Measurements from ENCODE around the gene ADAM33. TPM values are rescaled to one million over a fixed set of nuclear protein-coding genes. Genes with fewer than 3 reads are reported as not detected.

ADAM33 gene
- total RNA-seq, 1 donor from 2014 or later: 7.0 TPM

DNA sequence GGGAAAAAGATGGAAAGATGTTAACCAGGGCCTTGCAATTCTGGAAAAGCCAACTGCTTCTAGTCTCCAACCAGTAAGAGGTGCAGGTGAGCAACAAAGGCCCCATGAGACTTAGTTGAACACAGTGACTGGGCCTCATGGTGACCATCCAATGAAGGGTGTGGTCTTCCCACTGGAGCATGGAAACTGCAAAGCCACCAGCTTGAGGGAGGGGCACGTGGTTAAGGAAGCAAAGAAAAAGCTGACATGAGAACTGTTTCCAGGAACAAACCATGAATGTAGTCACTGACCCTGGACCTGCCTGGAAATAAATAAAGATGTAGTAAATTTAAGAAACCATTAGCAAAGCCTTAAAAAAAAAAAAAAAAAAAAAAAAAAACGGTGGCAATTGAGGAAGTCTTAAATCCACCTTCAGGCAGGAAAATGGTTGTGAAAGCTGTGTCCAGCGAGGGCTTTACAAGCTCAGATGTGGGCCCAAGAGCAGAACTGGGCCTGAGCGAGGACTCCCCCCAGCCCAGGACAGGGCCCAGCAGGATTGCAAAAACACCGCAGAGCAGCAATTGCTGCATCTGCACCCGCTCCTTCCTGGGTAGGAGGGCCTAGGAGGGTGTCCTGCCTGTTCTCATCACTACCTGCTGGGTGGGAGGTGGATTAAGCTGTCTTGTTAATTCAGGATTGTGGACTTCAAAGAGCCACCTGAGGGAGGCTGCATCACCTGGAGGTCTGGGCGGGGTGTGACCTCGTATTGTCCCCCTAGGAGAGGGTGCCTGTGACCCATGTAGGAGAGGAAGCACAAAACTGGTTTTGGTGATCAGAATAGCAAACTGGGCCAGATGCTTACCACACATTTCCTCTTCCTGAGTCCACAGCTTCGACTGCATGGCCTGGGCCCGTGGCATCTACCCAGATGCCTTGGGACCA, 28.9 kb downstream of the ADAM33 start:
- H4K20me1 ChIP-seq (ENCODE audit: low read depth): no peaks in the 10 kb centered on the region
- Mint-ChIP-seq H3K27ac (no peak overlapping the region), H3K27me3 (ENCODE audit: insufficient read depth, low read depth) (peaks cover 3% of the 10 kb centered on the region), H3K4me3 (no peak overlapping the region), H3K36me3 (peaks cover 5% of the 10 kb centered on the region), H3K9me3 (peaks cover 4% of the 10 kb centered on the region), H3K4me1 (peaks cover 11% of the 10 kb centered on the region)
- H3K27ac ChIP-seq: no peak overlapping the region
- TF ChIP-seq, protein P1, sequence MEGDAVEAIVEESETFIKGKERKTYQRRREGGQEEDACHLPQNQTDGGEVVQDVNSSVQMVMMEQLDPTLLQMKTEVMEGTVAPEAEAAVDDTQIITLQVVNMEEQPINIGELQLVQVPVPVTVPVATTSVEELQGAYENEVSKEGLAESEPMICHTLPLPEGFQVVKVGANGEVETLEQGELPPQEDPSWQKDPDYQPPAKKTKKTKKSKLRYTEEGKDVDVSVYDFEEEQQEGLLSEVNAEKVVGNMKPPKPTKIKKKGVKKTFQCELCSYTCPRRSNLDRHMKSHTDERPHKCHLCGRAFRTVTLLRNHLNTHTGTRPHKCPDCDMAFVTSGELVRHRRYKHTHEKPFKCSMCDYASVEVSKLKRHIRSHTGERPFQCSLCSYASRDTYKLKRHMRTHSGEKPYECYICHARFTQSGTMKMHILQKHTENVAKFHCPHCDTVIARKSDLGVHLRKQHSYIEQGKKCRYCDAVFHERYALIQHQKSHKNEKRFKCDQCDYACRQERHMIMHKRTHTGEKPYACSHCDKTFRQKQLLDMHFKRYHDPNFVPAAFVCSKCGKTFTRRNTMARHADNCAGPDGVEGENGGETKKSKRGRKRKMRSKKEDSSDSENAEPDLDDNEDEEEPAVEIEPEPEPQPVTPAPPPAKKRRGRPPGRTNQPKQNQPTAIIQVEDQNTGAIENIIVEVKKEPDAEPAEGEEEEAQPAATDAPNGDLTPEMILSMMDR (IDR thresholded peaks at IDR 0.05): no peak
- TF ChIP-seq EZH2 (IDR thresholded peaks at IDR 0.05): no peak
- TF ChIP-seq EZH2phosphoT487 (IDR thresholded peaks at IDR 0.05): no peak
- no peaks in the 10 kb centered on the region for H3K36me3 ChIP-seq
- no peak overlapping the region for H3K4me2 ChIP-seq
- H2AFZ ChIP-seq (replicated peaks): no peak overlapping the region
- peaks cover 8% of the 10 kb centered on the region for H3K4me1 ChIP-seq
- no peak overlapping the region for H3K9ac ChIP-seq
- H3F3A ChIP-seq (ENCODE audit: low read depth): no peaks in the 10 kb centered on the region
- H3K79me2 ChIP-seq (ENCODE audit: low read depth): no peaks in the 10 kb centered on the region
- H3K4me3 ChIP-seq: no peak overlapping the region
- H3K27me3 ChIP-seq: no peaks in the 10 kb centered on the region
- H3K9me3 ChIP-seq (ENCODE audit: low read depth): no peaks in the 10 kb centered on the region
- no peak for DNase-seq (ENCODE audit: low spot score)

DNA sequence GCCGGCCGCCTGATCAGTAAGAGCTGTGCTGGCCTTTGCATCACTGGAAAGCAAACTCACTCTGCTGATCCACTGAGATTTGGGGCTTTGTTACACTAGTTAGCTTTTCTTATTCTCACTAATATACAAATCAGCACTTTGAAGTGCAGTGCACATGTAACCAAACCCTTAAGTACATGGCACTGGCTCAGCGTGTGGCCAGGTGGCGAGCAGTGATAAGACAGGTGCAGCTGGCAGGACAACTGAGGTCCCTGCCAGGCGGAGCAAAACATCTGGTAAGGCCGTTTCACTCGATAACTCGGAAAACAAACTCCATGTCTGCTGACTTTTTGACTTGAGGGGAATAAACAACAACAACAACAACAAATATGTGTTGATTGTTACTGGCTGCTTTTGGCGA, 29.6 kb downstream of the ADAM33 start:
- Mint-ChIP-seq H3K4me1 (peaks cover 16% of the 10 kb centered on the region), H3K27me3 (ENCODE audit: insufficient read depth, low read depth) (peaks cover 3% of the 10 kb centered on the region), H3K36me3 (peaks cover 5% of the 10 kb centered on the region), H3K4me3 (no peak overlapping the region), H3K9me3 (peaks cover 4% of the 10 kb centered on the region), H3K27ac (no peak overlapping the region)
- no peaks in the 10 kb centered on the region for H3K36me3 ChIP-seq
- no peak for DNase-seq (ENCODE audit: low spot score)
- H3K9ac ChIP-seq: no peak overlapping the region
- H3K4me3 ChIP-seq: no peak overlapping the region
- no peaks in the 10 kb centered on the region for H3F3A ChIP-seq (ENCODE audit: low read depth)
- H3K4me2 ChIP-seq: no peak overlapping the region
- peaks cover 8% of the 10 kb centered on the region for H3K4me1 ChIP-seq
- H2AFZ ChIP-seq (replicated peaks): no peak overlapping the region
- no peaks in the 10 kb centered on the region for H4K20me1 ChIP-seq (ENCODE audit: low read depth)
- no peak for TF ChIP-seq EZH2phosphoT487 (IDR thresholded peaks at IDR 0.05)
- no peak for TF ChIP-seq EZH2 (IDR thresholded peaks at IDR 0.05)
- TF ChIP-seq, protein P1 (IDR thresholded peaks at IDR 0.05): no peak
- H3K27ac ChIP-seq: no peak overlapping the region
- no peaks in the 10 kb centered on the region for H3K79me2 ChIP-seq (ENCODE audit: low read depth)
- H3K27me3 ChIP-seq: no peaks in the 10 kb centered on the region
- no peaks in the 10 kb centered on the region for H3K9me3 ChIP-seq (ENCODE audit: low read depth)

DNA sequence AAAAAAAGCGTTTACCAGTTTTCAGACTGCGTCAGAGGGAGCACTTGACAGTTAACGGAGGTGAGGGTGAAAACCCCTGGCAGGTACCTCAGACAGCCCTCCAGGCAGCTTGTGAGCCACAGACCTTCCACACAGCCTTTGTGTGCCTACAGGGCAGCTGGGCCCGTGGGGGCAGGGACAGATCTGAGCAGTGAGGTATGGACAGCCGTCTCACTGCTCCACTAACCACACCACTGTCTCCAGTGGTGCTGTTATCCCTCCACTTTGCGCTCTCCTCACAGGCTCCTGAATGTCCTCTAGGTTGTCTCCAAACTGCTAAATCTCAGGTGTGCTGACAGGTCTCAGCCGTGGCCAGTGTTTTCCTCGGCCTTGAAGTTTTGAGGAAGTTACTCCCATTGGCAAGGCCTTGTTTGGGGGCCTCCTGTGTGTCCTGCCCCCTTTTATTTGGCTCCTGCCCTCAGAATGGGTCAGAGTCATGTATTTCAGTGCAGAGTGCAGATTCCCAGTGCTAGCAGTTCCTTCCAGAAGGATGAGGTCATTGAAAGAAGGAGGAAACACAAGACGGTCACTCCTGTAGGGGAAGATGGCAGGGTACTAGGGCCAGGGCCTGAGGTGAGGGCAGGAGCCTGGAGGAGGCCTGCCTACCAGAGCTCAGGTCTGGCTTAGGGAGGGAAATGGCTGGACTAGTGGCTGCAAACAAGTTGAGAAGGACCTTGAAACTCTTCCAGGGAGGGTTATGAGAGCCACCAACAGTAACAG, 30.4 kb downstream of the ADAM33 start:
- peaks cover 16% of the 10 kb centered on the region for H3K4me1 Mint-ChIP-seq
- H3K4me2 ChIP-seq: no peak overlapping the region

More for the DNA sequence above, 30.4 kb downstream of the ADAM33 start:
- H2AFZ ChIP-seq (replicated peaks): no peak overlapping the region
- no peaks in the 10 kb centered on the region for H3K79me2 ChIP-seq (ENCODE audit: low read depth)
- H4K20me1 ChIP-seq (ENCODE audit: low read depth): no peaks in the 10 kb centered on the region
- H3K36me3 ChIP-seq: no peaks in the 10 kb centered on the region
- Mint-ChIP-seq H3K4me3 (no peak overlapping the region), H3K27me3 (ENCODE audit: insufficient read depth, low read depth) (peaks cover 2% of the 10 kb centered on the region), H3K9me3 (peaks cover 4% of the 10 kb centered on the region), H3K36me3 (peaks cover 6% of the 10 kb centered on the region), H3K27ac (no peak overlapping the region)
- TF ChIP-seq EZH2 (IDR thresholded peaks at IDR 0.05) (no peak), EZH2phosphoT487 (IDR thresholded peaks at IDR 0.05) (no peak)
- TF ChIP-seq, protein P1 (IDR thresholded peaks at IDR 0.05): no peak
- H3K27me3 ChIP-seq: no peaks in the 10 kb centered on the region
- no peak overlapping the region for H3K4me3 ChIP-seq
- peaks cover 8% of the 10 kb centered on the region for H3K4me1 ChIP-seq
- no peak overlapping the region for H3K27ac ChIP-seq
- H3F3A ChIP-seq (ENCODE audit: low read depth): no peaks in the 10 kb centered on the region
- H3K9ac ChIP-seq: no peak overlapping the region
- DNase-seq (ENCODE audit: low spot score): no peak
- H3K9me3 ChIP-seq (ENCODE audit: low read depth): no peaks in the 10 kb centered on the region
